HG02938 (cell line): Measurements from ENCODE around the gene FHAD1.

Experiments
- ATAC-seq: cut with Tn5 transposase; IDR thresholded peaks from one replicate; pipeline ENCODE4 v1.9.1; 2021; ENCODE audit warnings: mild to moderate bottlenecking, moderate library complexity; ENCODE audit not compliant: unreplicated experiment

Gene FHAD1

DNA sequence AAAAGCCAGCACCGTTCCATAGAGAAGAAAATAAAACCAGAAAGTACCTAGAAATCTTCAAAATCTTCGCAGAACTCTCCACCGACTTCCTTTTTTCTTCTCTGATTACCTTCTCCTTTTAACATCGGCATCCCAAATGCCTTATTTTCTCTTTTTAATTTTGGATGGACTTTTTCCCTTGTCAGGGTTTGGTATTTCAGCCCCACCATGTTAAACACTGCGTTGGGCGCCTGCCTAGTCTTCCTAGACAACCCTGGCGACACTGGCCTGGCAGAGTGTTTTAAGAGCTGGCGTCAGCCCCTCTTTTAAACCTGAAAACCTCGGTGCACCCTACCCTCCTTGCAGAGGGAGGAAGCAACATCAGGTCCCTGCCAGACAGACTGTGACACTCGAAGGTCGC is 96.7 kb downstream of the FHAD1 start:
- no peak for ATAC-seq

DNA sequence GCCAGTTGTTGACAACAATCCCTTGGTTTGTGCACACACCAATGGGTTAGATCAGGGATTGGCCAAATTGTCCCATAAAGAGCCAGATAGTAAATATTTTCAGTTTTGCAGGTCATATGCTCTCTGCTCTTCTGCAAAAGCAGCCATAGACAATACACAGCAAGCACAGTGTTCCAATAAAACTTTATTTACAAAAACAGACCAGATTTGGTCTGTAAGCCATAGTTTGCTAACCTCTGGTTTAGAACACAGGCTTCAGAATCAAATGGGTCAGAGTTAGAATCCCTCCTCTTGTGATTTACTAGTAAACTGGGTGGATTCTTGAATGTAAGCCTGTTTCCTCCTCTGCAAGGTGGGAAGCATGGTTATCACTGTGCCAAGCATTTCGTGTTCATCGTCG is 97.4 kb downstream of the FHAD1 start:
- no peak for ATAC-seq

DNA sequence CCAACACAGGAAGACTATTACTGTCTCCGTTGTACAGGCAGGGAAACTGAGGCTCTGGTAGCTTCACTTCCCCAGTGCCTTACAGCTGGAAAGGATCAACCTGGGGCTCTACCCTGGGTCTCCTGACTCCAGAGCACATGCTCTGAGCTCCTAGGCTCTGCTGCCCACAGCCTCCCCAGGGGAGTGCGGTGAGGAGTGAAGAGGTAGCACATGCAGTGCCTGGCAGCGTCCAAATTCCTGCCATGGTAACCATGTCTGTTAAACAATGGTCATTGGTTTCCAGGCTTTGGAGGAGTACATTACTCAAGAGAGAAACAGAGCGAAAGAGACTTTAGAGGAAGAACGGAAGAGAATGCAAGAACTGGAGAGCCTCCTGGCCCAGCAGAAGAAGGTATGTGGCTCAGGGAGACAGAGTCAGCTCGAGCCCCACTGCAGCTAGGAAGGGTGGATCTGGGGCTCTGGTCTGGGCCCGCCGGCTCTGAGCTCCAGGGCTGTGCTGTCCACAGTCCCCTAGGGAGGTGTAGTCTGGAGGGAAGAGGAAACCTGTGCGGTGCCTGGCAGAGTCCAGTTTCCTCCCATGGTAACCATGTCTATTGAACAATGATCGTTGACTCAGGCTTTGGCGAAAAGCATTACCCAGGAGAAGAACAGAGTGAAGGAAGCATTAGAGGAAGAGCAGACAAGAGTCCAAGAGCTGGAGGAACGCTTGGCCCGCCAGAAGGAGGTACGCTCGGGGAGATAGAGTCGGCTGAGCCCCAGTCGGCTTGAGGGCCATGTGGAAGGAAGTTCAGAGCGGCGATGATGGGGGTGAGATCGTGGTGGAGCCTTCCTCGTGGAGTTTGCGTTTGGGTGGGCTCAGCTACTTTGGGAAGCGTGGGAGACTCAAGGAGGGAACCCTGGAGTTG is 98.0 kb downstream of the FHAD1 start:
- ATAC-seq: no peak

DNA sequence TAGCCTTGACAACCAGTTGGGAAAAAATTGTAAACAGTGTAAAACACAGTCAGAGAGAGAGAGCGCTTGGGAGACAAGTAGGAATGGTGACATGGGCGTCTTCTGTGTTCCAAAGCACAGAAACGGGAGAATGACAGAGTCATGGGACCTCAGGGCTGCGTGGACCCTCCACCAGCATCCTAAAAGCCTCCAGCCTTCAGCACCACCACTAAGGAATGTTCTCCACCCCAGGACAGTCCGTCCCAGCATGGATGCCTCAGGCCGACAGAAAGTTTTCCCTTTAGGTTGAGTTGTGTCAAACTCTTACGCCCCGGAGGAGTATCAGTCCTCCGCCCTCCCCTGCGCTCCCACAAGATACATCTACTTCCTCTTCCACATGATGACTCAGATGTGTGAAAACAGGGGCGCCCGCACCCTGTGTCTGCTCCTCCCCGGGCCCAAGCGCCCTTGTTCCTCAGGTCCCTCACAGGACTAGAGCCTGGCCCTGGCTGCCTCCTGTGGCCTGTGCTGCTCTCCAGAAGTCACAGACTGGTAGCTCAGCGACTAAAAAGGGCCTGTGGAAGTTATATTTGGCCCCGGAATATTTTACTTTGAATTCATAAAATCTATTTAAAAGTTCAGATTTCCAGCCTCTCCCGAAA is 98.8 kb downstream of the FHAD1 start:
- ATAC-seq: no peak

DNA sequence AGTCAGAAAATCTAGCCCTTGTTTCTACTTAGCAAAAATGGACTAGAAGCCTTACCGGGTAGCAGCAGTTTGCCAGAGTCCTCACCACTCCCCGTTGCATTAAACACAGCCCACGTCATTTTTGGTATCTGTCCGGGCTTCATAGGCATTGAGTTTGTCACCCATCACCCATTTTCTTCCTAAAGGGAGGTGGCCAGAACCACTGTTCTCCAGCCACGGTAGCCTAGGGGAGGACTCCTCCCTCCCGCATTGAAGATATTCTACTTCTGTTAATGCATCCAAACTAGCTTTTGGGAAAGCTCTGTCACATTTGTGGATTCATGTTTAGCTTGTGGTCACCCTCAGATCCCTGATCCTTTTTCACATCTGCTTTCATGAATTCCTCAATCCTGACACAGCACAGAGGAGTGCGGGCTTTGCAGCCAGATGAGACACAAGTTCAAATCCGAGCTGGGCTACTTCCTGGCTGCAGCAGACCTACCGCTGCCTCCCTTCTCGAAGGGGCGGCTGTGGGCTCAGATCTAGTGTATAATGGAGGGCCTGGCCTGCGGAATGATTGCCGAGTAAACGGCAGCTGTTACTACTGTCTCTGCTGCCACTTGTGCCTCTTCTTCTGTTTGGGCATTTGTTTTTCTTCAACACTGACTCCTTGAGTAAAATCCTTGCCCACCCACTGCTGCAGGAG is 99.5 kb downstream of the FHAD1 start:
- ATAC-seq: no peak

DNA sequence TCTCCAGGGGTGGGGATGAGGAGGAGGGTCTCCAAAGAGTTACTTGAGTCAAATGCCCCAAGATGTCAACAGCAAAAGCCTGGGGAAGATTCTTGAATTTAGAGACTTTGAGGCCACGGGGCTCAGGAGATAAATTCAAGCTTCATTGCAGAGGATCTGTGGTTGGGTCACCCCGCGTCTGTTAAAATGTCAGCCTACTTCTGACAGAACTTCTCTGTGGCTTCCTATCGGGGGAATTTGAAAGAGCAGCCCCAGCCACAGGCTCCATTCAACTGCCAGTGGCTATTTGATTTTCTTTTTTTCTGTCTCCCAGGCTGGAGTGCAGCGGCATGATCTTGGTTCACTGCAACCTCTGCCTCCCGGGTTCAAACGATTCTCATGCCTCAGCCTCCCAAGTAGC is 100.2 kb downstream of the FHAD1 start:
- ATAC-seq: no peak

DNA sequence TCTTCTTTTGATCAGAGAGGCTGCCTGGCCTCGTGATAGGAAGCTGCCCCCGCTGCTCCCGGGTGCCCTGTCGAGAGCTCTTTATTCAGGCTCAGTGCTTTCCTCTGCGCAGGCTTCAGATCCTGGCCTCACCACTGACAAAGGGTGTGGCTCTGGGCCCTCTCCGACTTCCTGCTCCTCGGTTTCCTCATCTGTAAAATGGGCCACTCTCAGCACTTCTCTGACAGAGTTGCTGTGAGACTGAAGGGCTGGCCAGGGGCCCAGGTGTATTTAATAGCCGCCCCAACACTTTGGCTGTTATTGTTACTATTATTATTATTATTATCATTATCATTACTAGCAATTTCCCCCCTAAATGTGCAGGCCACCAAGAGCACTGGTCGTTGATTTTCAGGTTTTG is 101.6 kb downstream of the FHAD1 start:
- ATAC-seq: no peak

DNA sequence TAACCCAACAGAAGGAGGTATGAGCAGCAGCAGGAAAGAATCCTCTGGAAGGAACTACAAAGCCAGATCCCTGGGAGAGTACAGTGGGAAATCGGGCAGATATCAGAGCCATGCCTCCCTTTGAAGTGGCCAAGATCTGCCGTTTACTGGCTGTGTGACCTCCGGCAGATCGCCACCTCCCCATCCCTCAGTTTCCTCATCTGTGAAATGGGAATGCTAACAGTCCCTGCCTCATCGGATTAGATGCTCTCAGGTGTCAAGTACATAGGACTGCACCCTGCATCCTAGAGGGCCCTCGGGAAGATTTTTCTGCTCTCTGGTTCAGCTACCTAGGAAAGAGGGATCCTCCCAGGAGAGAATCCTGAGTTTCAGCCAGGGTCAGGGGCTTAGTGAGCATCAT is 102.1 kb downstream of the FHAD1 start:
- ATAC-seq: no peak

DNA sequence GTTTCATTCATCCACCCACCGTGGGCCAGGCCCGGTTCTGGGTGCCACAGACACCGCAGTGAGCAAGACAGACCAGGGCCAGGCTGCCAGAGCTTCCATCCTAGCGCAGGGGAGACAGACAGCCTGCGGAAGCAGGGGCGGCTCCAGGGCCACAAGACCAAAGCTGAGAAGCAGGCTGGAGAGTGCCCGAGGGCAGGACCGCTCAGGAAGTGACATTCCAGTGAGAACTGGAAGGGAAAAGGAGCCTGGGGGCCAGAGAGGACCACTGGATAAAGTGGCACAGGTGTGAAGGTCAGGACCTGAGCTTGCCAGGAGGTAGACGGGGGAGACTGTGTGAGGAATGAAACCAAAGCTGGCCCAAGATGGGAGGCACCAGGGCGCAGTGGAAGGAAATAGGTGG is 103.1 kb downstream of the FHAD1 start:
- ATAC-seq: no peak

DNA sequence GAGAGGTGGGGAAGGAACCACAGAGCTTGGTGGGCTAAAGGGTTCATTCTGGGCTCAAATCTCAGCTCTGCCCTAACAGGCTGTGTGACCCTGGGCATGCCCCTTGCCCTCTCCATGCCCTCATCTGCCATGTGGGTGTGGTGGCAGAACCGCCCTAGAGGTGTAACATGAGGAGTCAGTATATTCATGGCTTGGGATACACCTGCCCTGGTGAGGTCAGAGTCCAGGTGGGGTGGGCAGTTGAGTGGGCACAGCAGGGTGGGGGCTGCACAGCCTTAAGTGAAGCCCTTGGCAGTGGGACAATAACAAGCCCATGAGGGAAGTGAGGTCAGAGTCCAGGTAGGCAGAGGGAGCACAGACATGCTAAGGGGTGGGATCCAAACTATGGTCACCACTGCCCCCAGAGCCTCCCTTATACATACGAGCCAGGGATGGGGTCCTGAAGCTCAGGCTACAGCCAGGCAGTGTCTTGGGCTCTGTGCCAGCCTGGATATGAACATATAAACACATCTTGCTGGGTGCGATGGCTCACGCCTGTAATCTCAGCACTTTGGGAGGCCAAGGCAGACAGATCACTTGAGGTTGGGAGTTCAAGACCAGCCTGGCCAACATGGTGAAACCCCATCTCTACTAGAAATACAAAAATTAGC is 103.7 kb downstream of the FHAD1 start:
- no peak for ATAC-seq

DNA sequence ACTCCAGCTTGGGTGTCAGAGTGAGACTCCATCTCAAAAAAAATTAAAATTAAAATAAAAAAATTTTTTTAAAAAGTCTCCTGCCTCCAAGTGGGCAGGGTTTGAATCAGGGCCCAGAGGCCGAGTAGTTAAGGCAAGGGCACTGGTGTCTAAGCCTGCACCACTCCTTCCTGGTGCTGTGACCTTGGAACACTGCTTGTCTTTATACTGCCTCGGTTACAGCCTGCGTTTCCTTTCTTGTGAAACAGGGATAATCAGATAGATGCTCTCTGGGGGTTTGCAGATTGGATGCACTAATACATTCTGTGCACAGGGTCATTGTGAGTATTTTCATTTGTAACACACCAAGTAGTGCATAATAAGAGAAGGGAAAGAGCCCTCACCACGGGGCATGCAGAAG is 104.3 kb downstream of the FHAD1 start:
- ATAC-seq: no peak

DNA sequence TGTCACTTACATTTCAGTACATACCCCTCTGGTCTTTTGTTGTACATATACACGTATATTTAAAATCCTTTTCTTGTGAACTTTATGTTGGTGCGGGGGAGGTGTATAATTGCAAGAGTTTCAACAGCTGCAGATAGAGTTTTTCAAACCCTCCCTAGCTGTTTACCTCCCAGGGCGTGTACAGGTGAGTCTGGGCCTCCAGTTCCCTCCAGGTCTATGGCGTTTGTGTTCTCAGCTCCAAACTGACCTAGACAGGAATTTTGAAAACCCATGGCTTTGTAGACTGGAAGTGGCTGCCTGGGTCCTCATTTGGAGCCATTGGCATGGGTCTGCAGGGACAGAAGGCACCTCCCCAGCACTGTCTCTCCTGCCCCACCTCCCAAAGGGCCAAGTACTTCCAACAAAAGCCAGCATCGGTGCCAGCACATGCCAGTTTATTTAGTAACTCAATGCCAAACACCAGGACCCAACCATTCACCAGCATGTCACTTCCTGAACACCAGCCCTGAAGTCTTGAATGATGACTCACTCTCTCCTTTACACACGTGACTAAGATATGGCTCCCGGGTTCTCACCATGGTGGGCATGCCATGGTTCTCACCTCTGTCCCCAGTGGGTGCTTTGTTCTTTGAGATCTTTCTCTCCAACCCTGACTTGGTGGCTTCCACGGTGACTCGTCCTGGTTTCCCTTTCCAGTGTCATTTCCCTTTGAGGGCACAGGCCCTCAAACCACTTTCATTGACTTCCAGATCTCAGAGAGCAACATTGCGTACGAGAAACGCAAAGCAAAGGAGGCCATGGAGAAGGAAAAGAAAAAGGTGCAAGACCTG is 105.3 kb downstream of the FHAD1 start:
- no peak for ATAC-seq

DNA sequence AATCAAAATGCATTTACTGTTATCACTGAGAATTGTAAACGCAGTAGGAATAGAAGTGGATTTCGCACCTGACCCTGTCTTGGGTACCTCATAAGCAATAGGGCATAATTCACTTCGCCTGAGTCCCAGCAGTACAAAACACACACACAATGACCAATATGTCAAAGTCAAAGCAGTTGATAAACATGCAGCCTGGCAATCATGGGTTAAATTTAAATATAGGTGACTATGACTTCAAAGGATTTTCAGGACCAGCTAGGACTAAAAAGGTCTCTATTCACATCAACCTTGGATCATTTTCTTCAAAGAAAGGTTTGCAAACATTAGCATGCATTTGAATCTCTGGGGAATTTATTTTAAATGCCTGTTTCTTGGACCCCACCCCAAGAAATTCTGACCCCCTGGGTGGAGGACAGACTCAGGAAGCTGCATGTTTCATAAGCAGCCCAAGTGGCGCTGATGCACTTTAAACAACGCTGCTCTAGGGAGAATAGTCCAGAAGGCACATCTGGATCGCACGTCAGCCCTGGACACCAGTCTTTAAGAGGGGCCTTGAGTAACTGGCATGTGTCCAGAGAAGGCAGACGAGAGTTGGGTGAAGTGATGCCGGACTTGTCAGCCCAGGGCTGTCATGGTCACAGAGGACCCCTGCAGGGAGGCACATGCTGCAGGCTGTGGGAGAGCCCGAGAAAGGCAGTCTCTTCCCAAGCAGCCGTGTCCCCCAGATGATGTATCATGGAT is 107.0 kb downstream of the FHAD1 start:
- no peak for ATAC-seq

DNA sequence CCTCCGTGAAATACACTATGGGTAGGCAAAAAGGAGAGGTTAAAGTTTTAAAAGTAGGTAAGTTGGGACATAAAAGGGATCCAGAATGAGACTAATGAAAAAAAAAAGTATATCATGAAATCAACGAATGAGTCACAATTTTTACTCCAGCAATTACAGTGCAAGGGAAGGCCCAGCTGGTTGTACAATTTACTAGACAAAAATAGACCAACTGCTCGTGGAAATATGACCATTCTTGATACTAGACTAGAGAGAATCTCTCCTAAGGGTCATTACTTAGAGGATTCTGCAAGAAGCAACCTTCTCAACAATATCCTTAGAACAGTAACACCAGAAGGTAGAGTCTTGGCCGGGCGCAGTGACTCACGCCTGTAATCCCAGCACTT is 107.5 kb downstream of the FHAD1 start:
- ATAC-seq: no peak

DNA sequence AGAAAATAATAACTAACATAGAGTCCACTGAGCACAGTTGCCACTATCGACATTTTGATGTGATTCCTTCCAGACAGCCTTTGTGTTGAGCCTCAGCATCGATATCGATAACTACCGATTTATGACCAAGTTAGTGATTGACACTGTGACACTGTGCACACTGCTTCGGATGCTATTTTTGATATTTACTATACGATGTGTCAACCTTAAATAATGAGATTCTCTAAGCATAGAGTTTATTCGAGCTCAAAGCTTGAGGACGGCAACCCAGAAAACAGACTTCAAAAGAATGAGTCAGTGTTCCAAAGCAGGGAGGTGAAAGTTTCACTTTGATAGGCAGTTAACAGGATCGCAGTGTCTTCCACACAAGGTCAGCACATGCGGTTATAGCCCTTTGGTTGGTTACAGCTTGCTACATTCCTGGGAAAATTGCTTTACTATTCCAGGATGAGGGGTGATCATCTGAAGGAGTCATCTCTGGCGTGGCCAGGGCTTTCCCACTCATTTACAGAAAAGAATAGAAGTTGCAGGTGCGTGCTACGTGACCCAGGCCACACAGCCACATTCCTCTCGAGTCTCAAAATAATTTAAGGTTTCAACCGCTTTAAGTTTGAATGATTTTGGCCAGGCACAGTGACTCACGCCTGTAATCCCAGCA is 109.1 kb downstream of the FHAD1 start:
- ATAC-seq: no peak

DNA sequence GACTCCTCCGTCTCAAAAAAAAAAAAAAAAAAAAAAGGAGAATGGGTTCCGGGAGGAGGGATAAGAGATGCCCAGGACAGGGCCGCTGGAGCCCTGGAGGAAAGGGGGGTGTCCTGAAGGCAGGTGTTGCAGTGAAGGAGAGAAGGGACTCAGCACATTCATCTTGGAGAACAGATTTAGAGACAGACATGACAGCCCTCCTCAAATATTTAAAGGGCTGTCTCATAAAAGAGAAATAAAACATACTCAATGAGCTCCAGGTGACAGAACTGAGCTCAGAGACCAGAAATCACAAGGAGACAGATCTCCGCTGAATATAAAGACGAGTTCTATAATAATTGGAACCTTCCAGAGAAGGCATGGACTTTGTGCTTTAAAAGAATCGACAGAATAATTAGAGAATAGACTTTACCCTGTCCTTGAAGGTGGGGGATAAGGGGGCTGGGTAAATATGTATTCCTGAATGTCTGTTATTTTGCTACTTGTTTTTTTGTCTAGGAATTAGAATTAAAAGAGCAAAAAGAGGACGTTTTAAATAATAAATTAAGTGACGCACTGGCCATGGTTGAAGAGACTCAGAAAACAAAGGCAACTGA is 110.7 kb downstream of the FHAD1 start:
- ATAC-seq: no peak

DNA sequence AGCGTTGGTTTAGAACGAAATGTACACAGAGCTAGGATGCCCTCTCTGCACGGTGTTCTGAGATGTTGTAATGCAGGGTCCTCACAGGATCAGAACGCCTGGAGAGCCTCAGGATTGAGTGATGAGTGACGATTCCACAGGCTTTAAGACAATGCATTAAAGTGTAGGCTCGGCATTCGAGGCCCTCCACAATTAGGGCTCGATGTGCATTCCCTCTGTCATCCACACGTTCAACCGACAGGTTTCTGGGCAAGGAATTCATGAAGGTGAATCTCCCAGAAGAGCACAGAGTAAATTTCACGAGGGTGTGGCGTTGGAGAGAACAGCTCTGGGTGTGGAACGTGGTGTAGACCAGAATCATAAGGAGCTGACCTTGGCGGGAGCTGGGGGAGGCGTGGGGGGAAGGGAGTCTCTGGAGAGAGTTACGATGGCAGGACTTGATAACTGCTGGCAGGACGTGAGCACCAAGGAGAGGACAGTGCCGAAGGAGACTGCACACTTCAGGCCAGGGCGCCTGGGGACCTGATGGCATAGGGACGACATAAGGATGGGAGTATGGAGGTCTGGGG is 111.6 kb downstream of the FHAD1 start:
- ATAC-seq: no peak

DNA sequence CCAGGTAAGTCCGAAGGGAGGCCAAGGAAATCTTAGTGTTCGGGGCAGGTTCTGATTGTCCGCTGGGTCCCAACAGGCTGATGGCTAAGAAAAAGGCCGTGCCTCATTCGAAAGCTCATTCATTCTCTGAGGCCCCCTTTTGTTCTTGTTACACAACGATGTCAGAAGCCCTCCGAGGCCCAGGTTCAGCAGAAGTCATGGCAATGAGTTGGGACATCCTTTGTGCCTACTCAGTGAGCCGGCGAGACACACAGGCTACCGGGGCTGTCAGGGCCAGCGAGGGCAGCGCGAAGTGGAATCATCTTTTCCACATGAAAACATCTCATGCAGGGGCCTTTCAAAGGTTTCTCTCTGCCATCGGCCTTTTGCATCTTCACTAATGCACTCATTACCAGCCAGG is 113.7 kb downstream of the FHAD1 start:
- ATAC-seq: no peak
